Activated naive CD4-positive, alpha-beta T cell treated with anti-CD3 and anti-CD28 coated beads, Interleukin-2, amount 50 U/mL, for 72 hours (primary cell): ENCODE measurements around the gene PHYHIPL. TPM values are rescaled to one million over a fixed set of nuclear protein-coding genes. Genes with fewer than 3 reads are reported as not detected.
"Not testable (repeated sequence)": the region's sequence is repeated elsewhere in the genome, so short reads cannot be mapped to it uniquely, and the experiment has no call there.

Source experiments
- ATAC-seq, 2 donors: fragments of 150-1000 bp; cut with Tn5 transposase; 2 replicates each; pipeline ENCODE4 v1.10.0; 2021; ENCODE audit warnings: mild to moderate bottlenecking in 2 of 2, moderate library complexity in 2 of 2
- DNase-seq, 2 donors: peaks; one replicate each; pipeline ENCODE4 v3.0.0; 2021 to 2022; ENCODE audit warnings: low spot score in 2 of 2
- H3K27ac Mint-ChIP-seq, 2 donors: one replicate each; pipeline ENCODE4 v1.8.0; 2022; ENCODE audit warnings: mild to moderate bottlenecking in 2 of 2, mixed read lengths in 2 of 2
- H3K36me3 Mint-ChIP-seq, 2 donors: one replicate each; pipeline ENCODE4 v1.8.0; 2022; ENCODE audit warnings: mixed read lengths in 2 of 2
- H3K9me3 Mint-ChIP-seq, 2 donors: one replicate each; pipeline ENCODE4 v1.8.0; 2022; ENCODE audit warnings: mixed read lengths in 2 of 2
- total RNA-seq, 2 donors: library from RNA; stranded (reverse); gene quantifications; one replicate each; pipeline ENCODE4 v1.2.3, GENCODE V29; 2022

The PHYHIPL gene
- total RNA-seq, 2 donors from 2014 or later, result not detected

- no peaks in the 10 kb centered on the region for H3K36me3 Mint-ChIP-seq
- H3K27ac Mint-ChIP-seq, result no peak overlapping the region
- no peak for DNase-seq
- H3K9me3 Mint-ChIP-seq, result peaks cover 0 to 4% of the 10 kb centered on the region in 2 donors
- ATAC-seq, result no peak
Observed at GRCh38 chr10:59234816-59235429, 58.5 kb downstream of the PHYHIPL start.

DNA sequence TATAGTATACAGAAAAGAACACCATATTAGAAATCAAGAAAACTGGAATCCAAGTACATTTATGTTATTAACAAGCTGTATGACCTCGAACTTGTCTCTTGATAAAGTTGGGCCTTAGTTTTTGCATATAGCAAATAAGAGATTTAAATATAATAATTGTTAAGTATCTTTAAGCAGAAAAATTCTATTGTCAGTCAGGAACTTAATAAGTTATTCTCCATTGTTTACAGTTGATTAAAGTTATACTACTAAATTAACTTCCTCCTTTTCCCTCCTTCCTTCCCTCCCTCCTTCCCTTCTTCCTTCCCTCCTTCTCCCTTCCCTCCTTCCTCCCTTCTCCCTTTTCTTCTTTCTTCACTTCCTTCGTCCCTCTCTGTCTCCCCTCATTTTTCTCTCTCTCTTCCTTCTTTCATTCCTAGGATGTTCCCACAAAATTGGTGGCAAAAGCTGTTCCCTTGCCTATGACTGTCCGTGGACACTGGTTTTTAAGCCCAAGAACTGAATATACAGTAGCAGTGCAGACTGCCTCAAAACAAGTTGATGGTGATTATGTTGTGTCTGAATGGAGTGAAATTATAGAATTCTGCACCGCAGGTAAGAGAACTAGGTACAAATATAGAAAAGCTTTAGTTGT lies 59.7 kb downstream of the PHYHIPL start:
- H3K36me3 Mint-ChIP-seq, result no peaks in the 10 kb centered on the region

GRCh38 chr10:59237775-59238174 lies 61.3 kb downstream of the PHYHIPL start:
- ATAC-seq, result no peak
- Mint-ChIP-seq H3K27ac (no peak overlapping the region), H3K9me3 (peaks cover 0 to 4% of the 10 kb centered on the region in 2 donors), H3K36me3 (no peaks in the 10 kb centered on the region)
- no peak for DNase-seq

More for the DNA sequence above, 59.7 kb downstream of the PHYHIPL start:
- Mint-ChIP-seq H3K9me3 (peaks cover 0 to 4% of the 10 kb centered on the region in 2 donors), H3K27ac (no peak overlapping the region)
- DNase-seq (no peak), ATAC-seq (no peak)

DNA sequence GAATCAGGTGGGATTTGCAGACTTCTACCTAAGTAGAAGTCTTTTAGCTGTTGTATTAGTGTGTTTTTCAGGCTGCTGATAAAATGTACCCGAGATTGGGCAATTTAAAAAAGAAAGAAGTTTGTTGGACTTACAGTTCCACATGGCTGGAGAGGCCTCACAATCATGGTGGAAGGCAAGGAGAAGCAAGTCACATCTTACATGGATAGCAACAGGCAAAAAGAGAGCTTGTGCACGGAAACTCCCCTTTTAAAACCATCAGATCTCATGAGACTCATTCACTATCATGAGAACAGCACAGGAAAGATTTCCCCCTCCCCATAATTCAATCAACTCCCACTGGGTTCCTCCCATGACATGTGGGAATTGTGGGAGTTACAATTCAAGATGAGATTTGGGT lies 62.7 kb downstream of the PHYHIPL start:
- H3K27ac Mint-ChIP-seq, H3K36me3 Mint-ChIP-seq, H3K9me3 Mint-ChIP-seq, ATAC-seq, DNase-seq: not testable (repeated sequence)

GRCh38 chr10:59240582-59241183 lies 64.2 kb downstream of the PHYHIPL start:
- no peak overlapping the region for H3K27ac Mint-ChIP-seq

GRCh38 chr10:59242057-59242456 lies 65.6 kb downstream of the PHYHIPL start:
- ATAC-seq, result no peak
- H3K36me3 Mint-ChIP-seq, result no peaks in the 10 kb centered on the region
- DNase-seq, result no peak
- peaks cover 0 to 4% of the 10 kb centered on the region in 2 donors for H3K9me3 Mint-ChIP-seq
- H3K27ac Mint-ChIP-seq, result no peak overlapping the region

More at GRCh38 chr10:59240582-59241183, 64.2 kb downstream of the PHYHIPL start:
- Mint-ChIP-seq H3K36me3 (no peaks in the 10 kb centered on the region), H3K9me3 (peaks cover 0 to 4% of the 10 kb centered on the region in 2 donors)
- ATAC-seq, result no peak
- peak in 1 of 2 donors; percentile 3 for DNase-seq

DNA sequence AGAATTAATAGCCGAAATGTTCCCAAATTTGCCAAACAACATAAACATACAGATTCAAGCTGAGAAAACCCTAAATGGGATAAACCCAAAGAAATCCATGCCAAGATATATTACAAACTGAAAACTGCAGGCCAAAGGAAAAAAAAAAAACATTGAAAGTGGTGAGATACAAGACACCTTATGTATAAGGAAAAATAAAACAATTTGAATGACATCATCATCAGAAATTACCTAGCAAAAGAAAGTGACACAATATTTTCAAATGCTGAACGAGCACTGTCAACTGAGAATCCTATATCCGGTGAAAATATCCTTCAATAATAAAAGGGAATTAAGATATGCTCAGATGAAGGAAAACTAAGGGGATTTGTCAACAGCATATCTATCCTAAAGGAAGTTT lies 66.5 kb downstream of the PHYHIPL start:
- no peaks in the 10 kb centered on the region for H3K36me3 Mint-ChIP-seq
- ATAC-seq (no peak), DNase-seq (no peak)
- peaks cover 0 to 4% of the 10 kb centered on the region in 2 donors for H3K9me3 Mint-ChIP-seq
- no peak overlapping the region for H3K27ac Mint-ChIP-seq

- Mint-ChIP-seq H3K9me3 (peaks cover 0 to 4% of the 10 kb centered on the region in 2 donors), H3K36me3 (no peaks in the 10 kb centered on the region), H3K27ac (no peak overlapping the region)
Observed at GRCh38 chr10:59243611-59244195, 67.3 kb downstream of the PHYHIPL start.

GRCh38 chr10:59244871-59245270 lies 68.4 kb downstream of the PHYHIPL start:
- H3K36me3 Mint-ChIP-seq, result no peaks in the 10 kb centered on the region
- no peak for ATAC-seq
- H3K9me3 Mint-ChIP-seq, result no peaks in the 10 kb centered on the region
- no peak overlapping the region for H3K27ac Mint-ChIP-seq
- DNase-seq, result no peak

More at GRCh38 chr10:59243611-59244195, 67.3 kb downstream of the PHYHIPL start:
- DNase-seq (no peak), ATAC-seq (no peak)

- ATAC-seq (no peak), DNase-seq (no peak)
- Mint-ChIP-seq H3K9me3 (no peaks in the 10 kb centered on the region), H3K27ac (no peak overlapping the region), H3K36me3 (no peaks in the 10 kb centered on the region)
Observed at GRCh38 chr10:59245686-59246085, 69.2 kb downstream of the PHYHIPL start.

GRCh38 chr10:59252491-59252890 lies 76.0 kb downstream of the PHYHIPL start:
- Mint-ChIP-seq H3K27ac (no peak overlapping the region), H3K9me3 (peaks cover 5 to 6% of the 10 kb centered on the region in 2 donors), H3K36me3 (no peaks in the 10 kb centered on the region)
- ATAC-seq, result no peak
- DNase-seq, result no peak

DNA sequence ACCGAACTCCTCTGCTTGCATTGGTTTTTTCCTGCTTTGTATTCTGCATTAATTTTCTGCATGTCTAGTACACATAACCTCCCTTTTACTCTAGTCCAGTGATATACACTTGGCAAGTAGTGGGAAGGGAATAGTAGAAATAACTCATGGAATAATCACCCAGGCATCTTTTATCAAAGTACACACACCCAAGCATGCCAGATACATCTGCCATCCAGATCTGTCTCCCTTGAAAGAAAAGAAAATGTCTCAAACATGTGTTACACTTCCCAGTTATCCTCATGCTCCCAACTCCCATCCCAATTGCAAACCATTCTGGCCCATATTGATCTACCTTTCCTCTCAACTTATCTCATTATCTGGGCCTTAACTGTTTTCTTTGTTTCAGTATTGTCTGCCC lies 79.0 kb downstream of the PHYHIPL start:
- H3K9me3 Mint-ChIP-seq, result peaks cover 10 to 11% of the 10 kb centered on the region in 2 donors
- ATAC-seq, result no peak

GRCh38 chr10:59257224-59257623 lies 80.8 kb downstream of the PHYHIPL start:
- DNase-seq (no peak), ATAC-seq (no peak)
- H3K9me3 Mint-ChIP-seq, result peaks cover 10% of the 10 kb centered on the region in 2 donors
- no peaks in the 10 kb centered on the region for H3K36me3 Mint-ChIP-seq
- no peak overlapping the region for H3K27ac Mint-ChIP-seq

More for the DNA sequence above, 79.0 kb downstream of the PHYHIPL start:
- H3K27ac Mint-ChIP-seq, result no peak overlapping the region
- no peak for DNase-seq
- no peaks in the 10 kb centered on the region for H3K36me3 Mint-ChIP-seq

DNA sequence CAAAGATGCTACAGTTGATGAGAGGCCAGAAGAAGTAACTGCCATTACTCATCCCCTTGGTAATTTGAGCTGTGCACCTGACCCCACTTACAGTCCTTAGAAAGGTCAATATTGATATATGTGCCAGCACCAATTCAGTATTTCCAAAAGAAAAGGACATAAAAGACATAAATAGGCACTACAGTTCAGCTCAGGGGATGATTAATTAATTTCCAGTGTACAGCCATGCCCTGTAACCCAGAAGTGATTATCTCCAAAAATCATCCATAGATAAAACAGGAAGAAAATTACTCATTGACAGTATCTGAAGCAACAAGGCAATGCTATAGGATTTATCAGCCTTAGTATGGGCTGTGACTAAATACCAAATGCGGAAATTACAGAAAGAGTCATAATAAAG lies 82.4 kb downstream of the PHYHIPL start:
- H3K36me3 Mint-ChIP-seq, result no peaks in the 10 kb centered on the region
- H3K27ac Mint-ChIP-seq, result no peak overlapping the region
- ATAC-seq (no peak), DNase-seq (no peak)
- peaks cover 10% of the 10 kb centered on the region in 2 donors for H3K9me3 Mint-ChIP-seq

DNA sequence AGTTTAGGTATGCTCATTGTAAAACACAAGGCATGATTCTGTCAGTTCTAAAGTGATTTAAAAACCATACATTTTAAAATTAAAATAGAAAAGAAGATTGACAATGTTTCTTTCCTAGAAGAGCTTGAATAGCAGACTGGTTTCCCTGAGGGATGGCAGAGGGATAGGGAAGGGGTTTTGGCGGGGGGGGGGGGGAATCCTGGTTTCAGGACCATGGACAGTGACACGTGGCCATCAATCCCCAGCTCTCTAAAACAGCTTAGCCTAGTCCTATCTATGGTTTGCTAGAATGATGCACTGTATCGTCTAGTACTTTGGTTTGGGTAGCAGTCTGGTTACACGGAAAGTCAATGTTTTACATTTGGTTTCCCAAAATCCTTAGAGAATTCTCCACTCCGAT lies 88.7 kb downstream of the PHYHIPL start:
- ATAC-seq (no peak), DNase-seq (no peak)
- Mint-ChIP-seq H3K36me3 (no peaks in the 10 kb centered on the region), H3K9me3 (peaks cover 6% of the 10 kb centered on the region in 2 donors), H3K27ac (no peak overlapping the region)

- no peak for ATAC-seq
- no peak overlapping the region for H3K27ac Mint-ChIP-seq
- no peak for DNase-seq
- no peaks in the 10 kb centered on the region for H3K36me3 Mint-ChIP-seq
- peaks cover under 1 to 3% of the 10 kb centered on the region in 2 donors for H3K9me3 Mint-ChIP-seq
Observed at GRCh38 chr10:59266321-59266720, 89.9 kb downstream of the PHYHIPL start.

GRCh38 chr10:59268460-59268859 lies 92.0 kb downstream of the PHYHIPL start:
- H3K9me3 Mint-ChIP-seq, result peaks cover 0 to 3% of the 10 kb centered on the region in 2 donors
- no peak for DNase-seq
- no peak for ATAC-seq
- no peak overlapping the region for H3K27ac Mint-ChIP-seq
- no peaks in the 10 kb centered on the region for H3K36me3 Mint-ChIP-seq
